ENCODE measurements around the gene RAB3IL1. TPM values are rescaled to one million over a fixed set of nuclear protein-coding genes. Genes with fewer than 3 reads are reported as not detected.

RAB3IL1 gene
- total RNA-seq, 2 experiments from 2014 or later: not detected

GRCh38 chr11:61901397-61901796 is 16.0 kb downstream of the RAB3IL1 start:
- ChIA-PET CTCF (interaction anchor here (0.6 to 11.7 kb wide), 10 partner anchors 9 to 409 kb away, joined by 3 to 352 read pairs (median 3); partner anchors contain the start of gene BEST1), POLR2A (no interaction called here)
- H3K36me3 Mint-ChIP-seq (ENCODE audit: low read depth): no peaks in the 10 kb centered on the region
- H3K9me3 Mint-ChIP-seq: no peaks in the 10 kb centered on the region
- H3K4me3 Mint-ChIP-seq: no peak overlapping the region
- intact Hi-C loops (cut with micrococcal nuclease): no loop called here
- peaks cover 6% of the 10 kb centered on the region for H3K4me1 Mint-ChIP-seq (ENCODE audit: low read depth)
- no peak overlapping the region for H3K27ac Mint-ChIP-seq
- ATAC-seq: no peak
- H3K27me3 Mint-ChIP-seq: no peaks in the 10 kb centered on the region
- DNase-seq: peak; percentile 17
- TF ChIP-seq, protein P1, sequence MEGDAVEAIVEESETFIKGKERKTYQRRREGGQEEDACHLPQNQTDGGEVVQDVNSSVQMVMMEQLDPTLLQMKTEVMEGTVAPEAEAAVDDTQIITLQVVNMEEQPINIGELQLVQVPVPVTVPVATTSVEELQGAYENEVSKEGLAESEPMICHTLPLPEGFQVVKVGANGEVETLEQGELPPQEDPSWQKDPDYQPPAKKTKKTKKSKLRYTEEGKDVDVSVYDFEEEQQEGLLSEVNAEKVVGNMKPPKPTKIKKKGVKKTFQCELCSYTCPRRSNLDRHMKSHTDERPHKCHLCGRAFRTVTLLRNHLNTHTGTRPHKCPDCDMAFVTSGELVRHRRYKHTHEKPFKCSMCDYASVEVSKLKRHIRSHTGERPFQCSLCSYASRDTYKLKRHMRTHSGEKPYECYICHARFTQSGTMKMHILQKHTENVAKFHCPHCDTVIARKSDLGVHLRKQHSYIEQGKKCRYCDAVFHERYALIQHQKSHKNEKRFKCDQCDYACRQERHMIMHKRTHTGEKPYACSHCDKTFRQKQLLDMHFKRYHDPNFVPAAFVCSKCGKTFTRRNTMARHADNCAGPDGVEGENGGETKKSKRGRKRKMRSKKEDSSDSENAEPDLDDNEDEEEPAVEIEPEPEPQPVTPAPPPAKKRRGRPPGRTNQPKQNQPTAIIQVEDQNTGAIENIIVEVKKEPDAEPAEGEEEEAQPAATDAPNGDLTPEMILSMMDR (IDR thresholded peaks at IDR 0.05): no peak

DNA sequence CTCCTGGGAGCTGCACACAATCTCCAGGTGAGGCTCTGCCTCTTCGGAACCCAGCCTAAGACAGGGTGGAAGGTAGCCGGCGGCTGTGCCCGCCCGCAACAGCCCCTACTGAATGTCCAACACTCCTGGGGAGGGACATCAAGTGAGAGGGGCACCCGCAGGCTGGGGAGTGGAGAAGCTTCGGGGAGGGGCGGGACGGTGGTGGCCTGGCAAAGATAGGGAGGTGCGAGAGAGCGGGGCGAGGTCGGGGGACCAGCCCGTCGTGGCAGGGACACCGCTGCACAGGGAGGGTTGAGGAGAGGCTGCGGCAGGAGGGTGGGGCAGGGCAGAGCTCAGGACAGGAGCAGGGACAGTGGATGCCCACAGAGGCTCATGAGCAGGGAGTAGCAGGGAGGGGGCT is 17.1 kb downstream of the RAB3IL1 start:
- H3K4me1 Mint-ChIP-seq (ENCODE audit: low read depth): peaks cover 6% of the 10 kb centered on the region
- no peaks in the 10 kb centered on the region for H3K27me3 Mint-ChIP-seq
- H3K27ac Mint-ChIP-seq: no peak overlapping the region
- ChIA-PET POLR2A (interaction anchor here (0.9 to 1.2 kb wide), 2 partner anchors 72 kb away, joined by 3 read pairs; partner anchors contain the start of gene FADS2), CTCF (interaction anchor here (0.8 to 11.7 kb wide), 8 partner anchors 16 to 241 kb away, joined by 3 to 352 read pairs (median 24); partner anchors contain the start of genes BEST1 and RAB3IL1)
- H3K4me3 Mint-ChIP-seq: no peak overlapping the region
- TF ChIP-seq, protein P1 (IDR thresholded peaks at IDR 0.05): no peak
- DNase-seq (no peak), ATAC-seq (no peak)
- intact Hi-C loops (cut with micrococcal nuclease): no loop called here
- no peaks in the 10 kb centered on the region for H3K9me3 Mint-ChIP-seq
- H3K36me3 Mint-ChIP-seq (ENCODE audit: low read depth): no peaks in the 10 kb centered on the region

- ATAC-seq (peak; percentile 95), DNase-seq (peak; percentile 95)
- Mint-ChIP-seq H3K9me3 (no peaks in the 10 kb centered on the region), H3K4me1 (ENCODE audit: low read depth) (peaks cover 6% of the 10 kb centered on the region), H3K4me3 (no peak overlapping the region), H3K27me3 (no peaks in the 10 kb centered on the region), H3K36me3 (ENCODE audit: low read depth) (no peaks in the 10 kb centered on the region), H3K27ac (no peak overlapping the region)
- ChIA-PET POLR2A (interaction anchor here (0.9 to 1.2 kb wide), 3 partner anchors 71 to 101 kb away, joined by 3 to 4 read pairs (median 3); partner anchors contain the start of gene FADS2), CTCF (interaction anchor here (0.6 to 11.7 kb wide), 53 partner anchors 9 to 242 kb away, joined by 3 to 352 read pairs (median 5); partner anchors contain the start of genes BEST1, FADS2, FEN1 and FTH1)
- intact Hi-C loops (cut with micrococcal nuclease): loop anchor here (2.0 to 5.0 kb wide), 3 partner anchors 48 to 208 kb away; no protein-coding TSS in a partner anchor
- TF ChIP-seq, protein P1 (IDR thresholded peaks at IDR 0.05): peak; percentile 100
Measured at GRCh38 chr11:61899146-61899841, 18.1 kb downstream of the RAB3IL1 start.

GRCh38 chr11:61898247-61898582 is 19.2 kb downstream of the RAB3IL1 start:
- Mint-ChIP-seq H3K27ac (no peak overlapping the region), H3K27me3 (no peaks in the 10 kb centered on the region), H3K9me3 (no peaks in the 10 kb centered on the region), H3K4me3 (no peak overlapping the region), H3K4me1 (ENCODE audit: low read depth) (peaks cover 6% of the 10 kb centered on the region), H3K36me3 (ENCODE audit: low read depth) (no peaks in the 10 kb centered on the region)
- TF ChIP-seq, protein P1 (IDR thresholded peaks at IDR 0.05): no peak
- ATAC-seq (no peak), DNase-seq (no peak)
- intact Hi-C loops (cut with micrococcal nuclease): loop anchor here (2.0 to 5.0 kb wide), 3 partner anchors 49 to 209 kb away; no protein-coding TSS in a partner anchor
- ChIA-PET POLR2A (no interaction called here), CTCF (interaction anchor here (0.6 to 11.7 kb wide), 41 partner anchors 10 to 221 kb away, joined by 3 to 352 read pairs (median 6); partner anchors contain the start of genes BEST1 and FEN1)
